GM20000 (cell line): ENCODE measurements around the gene PHETA1.
"Not testable (repeated sequence)": the region's sequence is repeated elsewhere in the genome, so short reads cannot be mapped to it uniquely, and the experiment has no call there.

Experiments
- DNase-seq: peaks from one replicate; pipeline ENCODE4 v3.0.0; 2012; ENCODE audit warnings: low spot score
- CTCF ChIP-seq: IDR thresholded peaks from 2 replicates; pipeline ENCODE4 v1.5.1; 2012; ENCODE audit warnings: mild to moderate bottlenecking, control low read depth; ENCODE audit errors: extremely low read depth, missing control alignments

The PHETA1 gene

DNA sequence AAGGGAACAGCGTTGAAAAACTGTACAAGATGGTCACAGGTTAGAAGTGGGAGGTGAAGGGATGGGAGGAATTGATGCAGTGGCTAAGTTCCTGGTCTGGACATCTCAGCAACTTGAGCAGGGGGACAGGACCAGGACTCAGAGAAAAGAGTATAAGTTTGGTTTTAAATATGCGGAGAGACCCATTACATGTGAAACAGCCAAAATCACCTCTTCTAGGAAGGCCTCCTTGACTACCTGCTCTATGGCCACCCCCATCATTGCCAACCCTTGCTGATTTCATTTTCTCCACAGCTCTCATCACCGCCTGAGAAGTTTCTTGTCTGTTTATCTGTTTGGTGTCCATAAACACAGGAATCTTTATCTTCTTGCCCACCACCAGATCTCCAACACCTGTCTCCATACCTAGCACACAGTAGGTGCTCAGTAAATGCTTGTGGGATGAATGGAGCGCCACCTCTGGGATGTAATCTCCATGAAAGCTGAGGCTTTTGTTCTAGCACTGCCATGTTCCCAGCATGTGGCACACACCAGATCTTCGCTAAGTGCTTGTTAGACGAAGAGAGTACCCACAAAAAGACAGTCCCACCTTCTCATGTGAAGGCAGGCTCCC is 11.2 kb upstream of the PHETA1 start:
- no peak for TF ChIP-seq CTCF
- DNase-seq = no peak

- TF ChIP-seq CTCF = no peak
- no peak for DNase-seq
These were observed 8.5 kb upstream of the PHETA1 start for GRCh38 chr12:111377440-111377839.

- not testable (repeated sequence) for DNase-seq
These were observed 4.3 kb upstream of the PHETA1 start for GRCh38 chr12:111373231-111373630.

GRCh38 chr12:111369496-111370220 is 763 bp upstream of the PHETA1 start:
- TF ChIP-seq CTCF = no peak
- DNase-seq = no peak

- no peak for DNase-seq
- TF ChIP-seq CTCF = no peak
These were observed 556 bp downstream of the PHETA1 start for GRCh38 chr12:111368291-111368787.

GRCh38 chr12:111367661-111368221 is 1.2 kb downstream of the PHETA1 start:
- no peak for TF ChIP-seq CTCF
- no peak for DNase-seq

DNA sequence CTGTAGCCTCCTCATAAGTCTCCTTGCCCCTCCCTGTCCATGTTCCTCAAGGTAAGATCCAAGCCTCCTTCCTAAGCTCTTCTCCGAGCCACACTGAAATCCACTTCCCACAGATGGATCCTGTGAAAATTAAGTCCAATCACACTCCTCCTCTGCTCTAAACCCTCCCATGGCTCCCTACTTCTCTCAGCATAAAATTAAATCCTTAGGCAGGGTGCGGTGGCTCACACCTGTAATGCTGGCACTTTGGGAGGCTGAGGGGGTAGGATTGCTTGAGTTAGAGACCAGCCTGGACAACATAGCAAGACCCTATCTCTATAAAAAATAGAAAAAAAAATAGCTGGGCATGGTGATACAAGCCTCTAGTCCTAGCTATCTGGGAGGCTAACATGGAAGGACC is 2.3 kb downstream of the PHETA1 start:
- DNase-seq = no peak
- TF ChIP-seq CTCF = no peak
